HepG2 (cell line): ENCODE results near the gene KRTAP21-1. TPM values are rescaled to one million over a fixed set of nuclear protein-coding genes. Genes with fewer than 3 reads are reported as not detected.

Experiments
- MBNL3 ChIP-seq: fragments of 250-450 bp; sonication (Bioruptor Pico); conservative IDR thresholded peaks from 2 replicates; pipeline ENCODE4 v1.8.0; 2022; ENCODE audit warnings: mild to moderate bottlenecking, inconsistent platforms
- SOX6 ChIP-seq, 2 experiments: fragments of 450-650 bp in 1 of 2; sonication (generic) in 1 of 2; formaldehyde crosslinking in 1 of 2; IDR thresholded peaks; 2 replicates each; pipeline versions ENCODE4 v1.4.0 to v1.6.1; 2017 to 2020; ENCODE audit warnings: antibody characterized with exemption in 1 of 2, mild to moderate bottlenecking in 1 of 2, missing genetic modification reagents in 1 of 2
- XRCC5 ChIP-seq: fragments of 200-400 bp; formaldehyde crosslinking; optimal IDR thresholded peaks from 2 replicates; pipeline ENCODE3; 2017; ENCODE audit warnings: mild to moderate bottlenecking, low read length
- ZNF160 ChIP-seq: sonication (generic); formaldehyde crosslinking; IDR thresholded peaks from 2 replicates; pipeline ENCODE4 v1.8.0; 2022; ENCODE audit warnings: mild to moderate bottlenecking, inconsistent platforms, missing genetic modification reagents
- ZNF563 ChIP-seq: sonication (generic); formaldehyde crosslinking; IDR thresholded peaks from 2 replicates; pipeline ENCODE4 v1.8.0; 2022; ENCODE audit warnings: mild to moderate bottlenecking, moderate library complexity, missing genetic modification reagents
- ZNF773 ChIP-seq: sonication (generic); formaldehyde crosslinking; IDR thresholded peaks from 2 replicates; pipeline ENCODE4 v1.4.0; 2020; ENCODE audit warnings: missing genetic modification reagents, borderline replicate concordance
- polyA plus RNA-seq, 8 experiments: library from polyadenylated mRNA; depleted of rRNA in 3 of 8; stranded (reverse) in 7 of 8; unstranded in 1 of 8; fragments of >200 nt; fragmentation: Illumina TruSeq in 4 of 8; extraction: Trizol in 4 of 8; gene quantifications; 2 replicates each; pipeline versions ENCODE4 v1.2.1 to v1.2.3, GENCODE V29; 2011 to 2016; ENCODE audit warnings: low read depth in 4 of 8, missing spikeins in 1 of 8, mixed read lengths in 1 of 8; ENCODE audit not compliant: insufficient read depth in 1 of 8
- total RNA-seq, 5 experiments: library from RNA; depleted of rRNA; stranded (reverse); fragments of >200 nt; fragmentation: Illumina TruSeq; extraction: Trizol; gene quantifications; 2 replicates each; pipeline ENCODE4 v1.2.3, GENCODE V29; 2016; ENCODE audit warnings: low read depth in 1 of 5
- TF ChIP-seq, protein P1 (sequence below): sonication (generic); formaldehyde crosslinking; IDR thresholded peaks from 2 replicates; pipeline ENCODE4 v1.4.0; 2020; ENCODE audit warnings: missing genetic modification reagents
- TF ChIP-seq, protein P2 (sequence below): sonication (generic); formaldehyde crosslinking; IDR thresholded peaks from 2 replicates; pipeline ENCODE4 v1.8.1; 2023; ENCODE audit warnings: mild to moderate bottlenecking, missing genetic modification reagents
- TF ChIP-seq, protein P3 (sequence below): sonication (generic); formaldehyde crosslinking; IDR thresholded peaks from 2 replicates; pipeline ENCODE4 v1.8.0; 2022; ENCODE audit warnings: mild to moderate bottlenecking, missing genetic modification reagents
- TF ChIP-seq, protein P4 (sequence below): sonication (generic); formaldehyde crosslinking; IDR thresholded peaks from 2 replicates; pipeline ENCODE4 v1.5.0; 2020; ENCODE audit warnings: mild to moderate bottlenecking, missing genetic modification reagents

KRTAP21-1 gene
- total and polyA plus RNA-seq, 2 of the 13 experiments (the other 11 are each of a cell fraction or from before 2014, with no cell fraction given) = not detected

DNA sequence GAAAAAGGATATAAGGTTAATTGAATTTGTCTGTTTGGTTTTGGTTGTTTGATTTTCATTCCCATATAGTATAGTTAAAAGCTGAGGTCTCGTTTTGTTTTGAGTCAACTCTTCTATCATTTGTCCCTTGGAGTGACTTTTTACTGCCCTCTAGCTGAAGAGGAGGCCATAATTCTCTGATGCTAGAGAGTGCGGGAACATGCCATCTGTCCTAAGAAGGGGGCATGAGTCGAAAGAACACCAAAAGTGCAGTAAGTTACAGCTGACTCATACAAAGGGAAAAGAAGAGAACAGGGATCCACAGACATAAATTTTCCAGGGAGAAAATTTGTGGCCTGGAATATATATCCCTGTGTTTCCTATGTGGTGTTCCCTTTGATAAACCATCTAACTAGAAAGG, 40.8 kb downstream of the KRTAP21-1 start (continued):
- TF ChIP-seq, protein P1, sequence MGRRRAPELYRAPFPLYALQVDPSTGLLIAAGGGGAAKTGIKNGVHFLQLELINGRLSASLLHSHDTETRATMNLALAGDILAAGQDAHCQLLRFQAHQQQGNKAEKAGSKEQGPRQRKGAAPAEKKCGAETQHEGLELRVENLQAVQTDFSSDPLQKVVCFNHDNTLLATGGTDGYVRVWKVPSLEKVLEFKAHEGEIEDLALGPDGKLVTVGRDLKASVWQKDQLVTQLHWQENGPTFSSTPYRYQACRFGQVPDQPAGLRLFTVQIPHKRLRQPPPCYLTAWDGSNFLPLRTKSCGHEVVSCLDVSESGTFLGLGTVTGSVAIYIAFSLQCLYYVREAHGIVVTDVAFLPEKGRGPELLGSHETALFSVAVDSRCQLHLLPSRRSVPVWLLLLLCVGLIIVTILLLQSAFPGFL (CRISPR knock-in tag) = no peak
- TF ChIP-seq, protein P2, sequence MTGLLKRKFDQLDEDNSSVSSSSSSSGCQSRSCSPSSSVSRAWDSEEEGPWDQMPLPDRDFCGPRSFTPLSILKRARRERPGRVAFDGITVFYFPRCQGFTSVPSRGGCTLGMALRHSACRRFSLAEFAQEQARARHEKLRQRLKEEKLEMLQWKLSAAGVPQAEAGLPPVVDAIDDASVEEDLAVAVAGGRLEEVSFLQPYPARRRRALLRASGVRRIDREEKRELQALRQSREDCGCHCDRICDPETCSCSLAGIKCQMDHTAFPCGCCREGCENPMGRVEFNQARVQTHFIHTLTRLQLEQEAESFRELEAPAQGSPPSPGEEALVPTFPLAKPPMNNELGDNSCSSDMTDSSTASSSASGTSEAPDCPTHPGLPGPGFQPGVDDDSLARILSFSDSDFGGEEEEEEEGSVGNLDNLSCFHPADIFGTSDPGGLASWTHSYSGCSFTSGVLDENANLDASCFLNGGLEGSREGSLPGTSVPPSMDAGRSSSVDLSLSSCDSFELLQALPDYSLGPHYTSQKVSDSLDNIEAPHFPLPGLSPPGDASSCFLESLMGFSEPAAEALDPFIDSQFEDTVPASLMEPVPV (CRISPR knock-in tag) = no peak
- TF ChIP-seq XRCC5 = no peak
- no peak for TF ChIP-seq ZNF160 (CRISPR knock-in tag)
- no peak for TF ChIP-seq SOX6 (IDR thresholded peaks at IDR 0.05)
- no peak for TF ChIP-seq SOX6 (CRISPR knock-in tag; IDR thresholded peaks at IDR 0.05)
- no peak for TF ChIP-seq ZNF773 (CRISPR knock-in tag)
- TF ChIP-seq, protein P3, sequence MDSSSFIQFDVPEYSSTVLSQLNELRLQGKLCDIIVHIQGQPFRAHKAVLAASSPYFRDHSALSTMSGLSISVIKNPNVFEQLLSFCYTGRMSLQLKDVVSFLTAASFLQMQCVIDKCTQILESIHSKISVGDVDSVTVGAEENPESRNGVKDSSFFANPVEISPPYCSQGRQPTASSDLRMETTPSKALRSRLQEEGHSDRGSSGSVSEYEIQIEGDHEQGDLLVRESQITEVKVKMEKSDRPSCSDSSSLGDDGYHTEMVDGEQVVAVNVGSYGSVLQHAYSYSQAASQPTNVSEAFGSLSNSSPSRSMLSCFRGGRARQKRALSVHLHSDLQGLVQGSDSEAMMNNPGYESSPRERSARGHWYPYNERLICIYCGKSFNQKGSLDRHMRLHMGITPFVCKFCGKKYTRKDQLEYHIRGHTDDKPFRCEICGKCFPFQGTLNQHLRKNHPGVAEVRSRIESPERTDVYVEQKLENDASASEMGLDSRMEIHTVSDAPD (CRISPR knock-in tag) = no peak
- TF ChIP-seq MBNL3 (CRISPR knock-in tag) = no peak
- no peak for TF ChIP-seq ZNF563 (CRISPR knock-in tag)
- TF ChIP-seq, protein P4, sequence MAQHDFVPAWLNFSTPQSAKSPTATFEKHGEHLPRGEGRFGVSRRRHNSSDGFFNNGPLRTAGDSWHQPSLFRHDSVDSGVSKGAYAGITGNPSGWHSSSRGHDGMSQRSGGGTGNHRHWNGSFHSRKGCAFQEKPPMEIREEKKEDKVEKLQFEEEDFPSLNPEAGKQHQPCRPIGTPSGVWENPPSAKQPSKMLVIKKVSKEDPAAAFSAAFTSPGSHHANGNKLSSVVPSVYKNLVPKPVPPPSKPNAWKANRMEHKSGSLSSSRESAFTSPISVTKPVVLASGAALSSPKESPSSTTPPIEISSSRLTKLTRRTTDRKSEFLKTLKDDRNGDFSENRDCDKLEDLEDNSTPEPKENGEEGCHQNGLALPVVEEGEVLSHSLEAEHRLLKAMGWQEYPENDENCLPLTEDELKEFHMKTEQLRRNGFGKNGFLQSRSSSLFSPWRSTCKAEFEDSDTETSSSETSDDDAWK (CRISPR knock-in tag) = no peak
- TF ChIP-seq, all 625 proteins: peak for 0
